GM15510 (cell line): ENCODE measurements around the gene LYRM4.

Experiments
- POLR2A ChIP-seq: IDR thresholded peaks from 3 replicates; pipeline ENCODE4 v1.6.1; 2011; ENCODE audit warnings: borderline replicate concordance; ENCODE audit not compliant: insufficient read length; ENCODE audit errors: extremely low read depth

LYRM4 gene

DNA sequence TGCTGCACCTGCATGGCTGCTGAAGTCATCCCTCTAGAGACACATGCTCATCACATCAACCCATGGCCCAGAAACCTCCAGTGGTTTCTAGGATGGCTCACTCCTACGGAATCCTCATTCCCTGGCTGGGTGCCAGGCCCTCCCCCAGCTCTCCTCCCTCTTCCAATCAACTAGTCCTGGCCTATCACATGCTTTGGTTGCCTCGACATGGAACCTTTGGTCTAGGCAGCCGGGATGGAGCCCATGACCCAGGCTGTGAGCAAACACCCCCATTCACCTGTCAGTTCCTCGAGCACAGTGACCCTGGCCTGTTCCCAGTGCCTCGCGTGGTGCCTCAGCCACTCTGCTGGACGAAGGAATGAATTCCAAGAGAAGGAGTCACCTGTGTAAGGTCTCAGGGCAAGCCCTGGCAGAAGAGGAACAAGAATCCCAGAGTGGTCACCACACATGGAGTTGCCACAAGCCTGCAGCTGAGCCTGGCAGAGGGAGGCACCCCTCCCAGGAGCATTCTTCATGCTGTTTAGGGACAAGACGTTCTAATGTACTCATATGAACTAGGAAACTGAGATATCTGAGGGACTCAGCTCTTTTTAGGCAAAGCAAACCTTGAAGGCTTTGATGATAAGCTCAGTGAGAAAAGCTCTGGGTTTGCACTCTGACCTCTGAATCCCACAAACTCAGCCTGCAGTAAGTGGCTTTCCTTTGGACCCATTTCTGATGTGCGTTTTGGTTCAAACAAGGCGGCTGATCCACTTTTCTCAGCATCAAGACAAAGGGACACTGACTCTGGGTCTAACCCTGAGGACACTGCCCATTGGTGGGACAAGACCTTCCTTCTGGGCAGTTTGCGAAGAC lies 135.4 kb downstream of the LYRM4 start:
- TF ChIP-seq POLR2A = no peak

DNA sequence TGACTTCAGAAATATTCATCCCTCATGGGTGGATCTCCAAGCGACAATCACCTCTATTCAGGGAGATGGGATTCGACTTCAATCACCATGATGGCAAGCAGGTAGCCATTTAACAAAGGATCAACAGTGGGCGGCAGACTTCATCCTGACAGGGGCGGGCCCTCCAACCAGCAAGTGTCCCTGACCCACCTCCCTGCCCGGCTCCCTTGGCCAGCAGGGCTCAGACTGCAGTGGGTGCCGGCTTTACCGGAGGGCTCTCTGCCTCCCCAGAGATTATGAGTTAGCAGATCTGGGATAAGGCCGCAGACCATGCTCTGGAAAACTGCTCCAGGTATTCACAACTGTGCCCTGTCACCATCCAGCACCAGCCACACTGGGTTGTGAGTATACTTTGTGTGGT lies 136.2 kb downstream of the LYRM4 start:
- no peak for TF ChIP-seq POLR2A

DNA sequence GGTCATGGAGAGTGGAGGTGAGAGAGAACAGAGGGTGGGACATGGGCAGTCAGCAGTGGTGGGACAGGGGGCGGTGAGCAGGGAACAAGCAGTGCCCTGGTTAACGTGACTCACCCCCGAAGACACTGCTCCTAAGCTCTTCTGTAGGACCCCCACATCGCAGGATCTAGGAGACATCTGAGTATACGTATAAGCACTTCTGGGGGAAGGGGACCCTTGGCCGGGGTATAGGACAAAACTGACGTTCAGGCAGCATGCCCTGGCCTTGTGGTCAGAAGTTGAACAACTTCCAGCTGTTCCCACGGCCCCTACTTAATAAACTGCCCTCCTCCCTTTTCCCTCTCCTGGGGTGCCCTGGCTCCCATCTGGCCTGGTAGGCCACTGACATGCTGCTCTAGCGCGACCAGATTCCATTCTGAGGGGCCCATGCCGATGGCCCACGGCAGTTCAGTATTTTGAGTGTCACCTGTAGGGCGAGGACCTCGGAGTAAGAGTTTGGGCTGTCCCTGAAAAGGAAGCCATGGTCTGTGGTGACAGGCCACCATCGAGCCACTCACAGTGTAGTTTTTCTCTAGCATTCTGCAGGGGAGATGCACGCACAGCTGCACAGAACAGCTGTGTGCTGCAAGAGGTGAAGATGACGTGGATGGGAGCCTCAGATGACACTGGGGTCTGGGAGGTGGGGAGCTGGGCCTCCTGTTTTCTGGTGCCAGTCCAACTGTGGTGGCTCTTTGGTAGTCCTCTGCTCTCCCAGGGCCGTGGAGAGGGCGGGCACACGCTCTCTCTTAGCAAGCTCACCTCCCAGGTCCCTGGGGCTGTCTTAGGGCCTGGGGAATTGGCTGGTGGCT lies 137.2 kb downstream of the LYRM4 start:
- TF ChIP-seq POLR2A = no peak

DNA sequence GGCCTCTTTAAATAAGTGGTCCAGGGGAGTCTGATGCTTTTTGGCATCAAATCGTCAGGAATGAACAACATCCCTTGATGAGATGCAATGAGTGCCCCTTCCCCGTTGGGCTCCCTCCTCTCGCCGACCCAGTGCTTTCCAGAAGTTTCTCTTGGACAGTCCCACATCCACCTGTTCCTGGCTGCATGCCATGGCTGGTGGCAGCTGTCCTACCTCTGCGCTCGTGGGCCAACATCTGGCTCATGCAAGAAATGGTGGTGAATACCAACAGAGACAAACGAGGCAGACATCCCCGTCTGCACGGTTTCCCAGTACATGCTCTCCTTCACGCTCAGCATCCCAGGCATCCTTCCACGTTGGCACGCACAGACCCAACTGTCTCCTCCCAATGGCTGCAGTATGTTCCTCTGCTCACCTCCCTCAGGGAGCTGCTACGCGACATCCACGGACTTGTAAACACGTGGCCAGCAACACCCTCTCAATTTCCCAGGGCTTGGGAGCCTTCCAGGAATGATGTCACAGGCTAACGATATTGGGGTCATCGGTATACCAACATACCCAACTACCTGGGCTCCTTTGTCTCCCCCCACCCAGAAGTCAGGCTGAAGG lies 138.1 kb downstream of the LYRM4 start:
- TF ChIP-seq POLR2A = no peak

DNA sequence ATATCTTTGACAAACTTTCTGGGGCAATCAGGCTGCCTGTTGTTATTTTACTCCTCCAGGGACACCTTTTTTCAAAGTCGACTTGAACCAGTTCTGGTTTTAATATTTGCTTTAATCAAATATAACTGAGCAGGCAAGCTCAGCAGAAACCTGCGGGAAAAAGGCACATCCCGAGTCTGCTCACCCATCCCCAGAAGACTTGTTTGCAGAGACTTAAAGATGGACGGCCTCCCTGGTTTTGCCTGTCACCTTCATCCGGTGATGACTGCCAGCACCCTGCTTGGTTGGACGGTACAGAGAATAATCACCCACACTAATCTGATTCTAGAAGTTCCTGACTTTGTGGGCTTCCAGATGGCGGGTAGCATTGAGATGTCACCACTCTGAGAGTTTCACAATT lies 138.8 kb downstream of the LYRM4 start:
- no peak for TF ChIP-seq POLR2A

DNA sequence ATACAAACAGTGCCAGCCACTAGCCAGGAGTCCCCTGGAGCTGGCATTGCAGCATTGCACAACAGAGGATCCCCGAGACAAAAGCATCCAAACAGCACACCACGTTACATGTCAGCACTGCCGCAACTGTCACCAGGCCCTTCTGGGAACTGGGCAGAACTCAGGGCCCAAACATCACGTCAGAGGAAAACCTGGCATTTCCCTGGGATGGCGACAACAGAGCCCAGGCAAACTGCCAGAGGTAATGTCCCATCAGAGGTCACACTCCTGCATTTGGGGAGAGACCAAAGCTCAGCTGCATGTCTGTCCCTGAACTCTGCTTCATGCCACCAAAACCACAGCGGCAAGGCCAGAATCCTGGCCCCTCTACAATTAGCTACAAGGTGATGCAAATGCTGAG lies 139.3 kb downstream of the LYRM4 start:
- TF ChIP-seq POLR2A = no peak

DNA sequence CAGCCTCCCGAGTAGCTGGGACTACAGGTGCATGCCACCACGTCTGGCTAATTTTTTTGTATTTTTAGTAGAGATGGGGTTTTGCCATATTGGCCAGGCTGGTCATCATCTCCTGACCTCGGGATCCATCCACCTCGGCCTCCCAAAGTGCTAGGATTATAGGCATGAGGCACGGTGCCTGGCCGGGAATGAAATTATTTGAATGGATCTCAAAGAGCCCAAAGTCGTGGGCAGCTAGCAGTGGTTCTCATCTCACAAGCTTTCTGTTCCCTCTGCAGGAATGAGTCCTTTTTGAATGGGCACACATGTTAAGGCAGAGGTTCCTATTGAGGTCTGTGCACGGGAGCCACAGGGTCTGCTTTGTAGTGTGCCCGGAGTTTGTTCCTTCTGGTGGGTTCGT lies 140.7 kb downstream of the LYRM4 start:
- TF ChIP-seq POLR2A = no peak

DNA sequence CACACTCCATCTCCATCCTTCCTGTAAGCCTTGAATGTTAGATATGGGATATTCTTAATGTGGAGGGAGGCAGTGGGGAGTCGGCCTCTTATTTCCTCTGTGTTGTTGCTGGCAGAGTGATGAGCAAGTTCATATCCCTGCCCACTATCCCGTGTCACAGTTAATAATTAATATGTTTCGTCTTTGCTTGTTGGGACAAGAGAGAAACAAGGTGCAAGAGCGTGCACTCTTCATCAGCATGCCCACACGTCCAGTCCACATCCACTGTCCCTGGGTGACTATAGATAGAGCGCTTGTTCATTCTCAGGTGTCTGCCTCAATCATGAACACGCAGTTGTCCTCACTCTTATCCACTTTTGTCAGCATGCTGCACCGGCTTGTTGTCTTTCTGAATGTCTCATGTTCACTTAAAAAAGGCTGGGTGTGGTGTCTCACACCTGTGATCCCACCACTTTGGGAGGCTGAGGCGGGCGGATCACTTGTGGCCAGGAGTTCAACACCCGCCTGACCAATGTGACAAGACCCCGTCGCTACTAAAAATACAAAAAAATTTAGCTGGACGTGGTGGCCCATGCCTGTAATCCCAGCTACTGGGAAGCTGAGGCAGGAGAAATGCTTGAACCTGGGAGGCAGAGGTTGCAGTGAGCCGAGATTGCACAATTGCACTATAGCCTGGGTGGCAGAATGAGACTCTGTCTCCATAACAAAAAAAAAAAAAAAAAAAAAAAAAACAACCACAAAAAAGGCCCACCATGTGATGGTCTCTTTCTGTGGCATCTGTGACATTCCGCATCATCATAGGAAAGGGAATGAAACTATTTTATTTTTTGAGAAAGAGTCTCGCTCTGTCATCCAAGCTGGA lies 141.4 kb downstream of the LYRM4 start:
- no peak for TF ChIP-seq POLR2A

DNA sequence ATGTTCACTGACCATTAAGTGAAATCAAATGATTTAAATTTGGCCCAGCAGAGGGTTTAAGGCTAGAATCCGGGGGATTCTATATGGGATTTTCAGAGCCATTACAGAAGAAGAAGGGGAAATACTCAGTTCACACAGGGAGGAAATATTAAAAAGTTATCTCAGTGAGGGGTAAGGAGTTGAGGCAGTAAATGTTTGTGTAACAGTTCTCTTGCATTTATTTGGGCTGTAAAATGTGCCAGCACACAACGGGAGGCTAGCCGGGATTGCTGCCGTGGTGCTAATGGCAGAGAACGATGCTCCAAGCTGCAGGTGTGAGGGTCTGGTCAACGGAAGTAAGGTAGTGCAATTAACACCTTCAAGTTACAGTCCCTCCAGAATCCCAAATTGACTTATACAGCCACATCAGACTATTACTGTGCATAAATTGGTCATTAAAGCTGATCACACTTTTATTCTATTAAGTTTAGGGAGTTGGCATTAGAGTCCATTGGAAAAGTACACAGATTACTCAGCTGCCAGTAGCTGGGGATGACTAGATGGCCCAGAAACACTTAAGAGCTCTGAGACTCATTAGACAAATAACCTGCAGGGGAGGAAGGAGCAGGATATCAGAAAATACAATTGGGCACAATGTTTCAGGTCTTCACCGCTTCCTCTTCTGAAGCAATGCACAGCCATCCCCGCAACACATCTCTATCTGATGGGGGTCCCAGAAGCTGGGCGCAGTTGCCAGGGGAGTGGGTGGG lies 144.3 kb downstream of the LYRM4 start:
- TF ChIP-seq POLR2A = no peak

DNA sequence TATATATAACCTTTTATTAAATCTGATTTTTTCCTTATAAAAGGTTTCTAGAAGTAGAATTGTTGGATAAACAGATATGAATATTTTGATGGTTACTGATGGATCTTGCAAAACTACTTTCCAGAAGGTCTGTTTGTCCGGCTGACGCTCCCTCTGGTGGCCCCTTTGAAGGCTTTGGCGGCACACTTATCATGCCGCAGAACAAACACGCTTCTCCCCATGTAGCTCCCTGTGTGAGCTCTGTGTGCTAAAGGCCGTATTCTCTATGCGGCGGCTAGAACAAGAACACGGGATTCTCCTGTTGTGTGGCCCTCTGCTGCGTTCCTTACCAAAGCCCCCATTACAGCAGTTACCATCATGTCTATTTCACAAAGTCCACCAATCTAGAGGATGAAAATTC lies 145.6 kb downstream of the LYRM4 start:
- TF ChIP-seq POLR2A = no peak

DNA sequence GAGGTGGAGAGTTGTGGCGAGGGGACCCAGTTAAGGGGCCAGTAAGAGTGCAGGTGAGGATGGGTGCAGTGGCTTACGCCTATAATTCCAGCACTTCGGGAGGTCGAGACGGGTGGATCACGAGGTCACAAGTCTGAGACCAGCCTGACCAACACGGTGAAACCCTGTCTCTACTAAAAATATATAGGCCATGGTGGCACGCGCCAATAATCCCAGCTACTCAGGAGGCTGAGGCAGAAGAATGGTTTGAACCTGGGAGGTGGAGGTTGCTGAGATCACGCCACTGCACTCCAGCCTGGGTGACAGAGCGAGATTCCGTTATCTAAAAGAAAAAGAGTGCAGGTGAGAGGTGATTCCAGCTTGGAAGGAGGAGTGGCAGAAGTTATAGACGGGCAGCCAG lies 147.7 kb downstream of the LYRM4 start:
- TF ChIP-seq POLR2A = no peak

DNA sequence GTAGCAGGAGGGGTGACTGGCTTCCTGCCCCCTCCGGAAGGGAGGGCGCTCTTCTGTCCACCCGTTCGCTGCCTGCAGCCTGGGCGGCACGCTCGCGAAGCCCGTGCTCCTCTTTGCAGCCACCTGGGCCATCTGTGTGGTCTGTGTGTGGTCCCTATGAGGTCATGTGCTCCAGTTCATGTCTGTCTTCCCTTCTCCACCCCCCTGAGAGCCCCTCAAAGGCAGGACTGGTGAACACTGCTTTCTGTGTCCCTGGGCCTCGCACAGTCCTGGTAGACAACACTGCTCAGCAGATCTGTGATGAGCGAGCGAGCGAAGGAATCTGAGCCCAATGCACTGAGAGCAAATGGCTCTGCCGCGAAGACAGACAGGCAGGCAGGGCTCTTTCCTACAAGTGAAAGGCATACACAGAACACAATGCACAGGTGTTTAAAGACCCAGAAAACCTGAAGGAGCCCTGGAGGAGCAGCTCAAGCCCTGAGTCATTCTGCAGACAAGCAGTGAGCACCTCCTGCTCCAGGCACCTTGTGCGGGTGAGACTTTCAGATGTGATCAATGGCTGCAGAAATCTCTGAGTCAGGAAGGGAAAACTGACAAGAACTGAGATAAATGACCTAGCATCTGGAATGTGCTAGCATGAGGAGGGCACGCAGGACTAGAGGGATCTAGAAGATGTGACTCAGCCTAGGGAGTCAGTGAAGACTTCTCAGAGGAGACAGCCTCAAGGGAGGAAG lies 148.5 kb downstream of the LYRM4 start:
- TF ChIP-seq POLR2A = no peak

DNA sequence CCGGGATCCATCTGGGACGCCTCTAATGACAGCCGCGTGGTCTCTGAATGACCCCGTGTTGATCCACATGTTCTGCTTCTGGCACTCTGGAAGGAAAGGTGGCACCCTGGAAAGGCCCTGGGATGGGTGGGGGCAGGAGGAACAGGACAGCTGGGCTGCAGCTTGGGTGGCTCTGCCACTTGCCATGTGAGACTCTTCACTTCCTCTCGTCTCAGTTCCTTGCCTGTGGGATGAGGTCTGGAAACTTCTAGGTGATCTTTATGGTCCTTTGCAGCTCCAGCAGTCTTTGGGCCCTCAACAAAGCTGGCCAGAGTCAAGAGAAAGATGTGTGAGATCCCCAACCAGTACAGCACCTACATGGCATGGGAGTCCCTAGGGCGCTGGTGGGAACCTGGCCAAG lies 149.1 kb downstream of the LYRM4 start:
- no peak for TF ChIP-seq POLR2A

DNA sequence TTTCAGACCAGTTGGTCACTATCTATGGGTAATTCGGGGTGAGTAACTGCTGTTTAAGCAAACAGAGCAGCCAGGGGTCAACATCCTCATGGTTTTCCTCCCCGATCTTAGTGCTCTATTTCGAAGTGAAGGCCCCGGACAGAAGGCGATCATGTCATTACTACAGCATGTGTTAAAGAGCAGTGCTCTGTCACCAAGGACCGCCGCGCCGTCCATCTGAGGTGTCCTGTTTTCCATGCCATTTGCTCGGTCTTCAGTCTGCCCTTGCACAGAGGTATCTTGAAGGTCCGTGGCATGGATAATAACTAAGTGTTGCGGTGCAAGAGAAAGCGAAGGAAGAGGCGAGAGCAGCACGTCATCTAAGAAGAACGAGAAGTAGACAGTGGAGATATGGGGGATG lies 150.5 kb downstream of the LYRM4 start:
- no peak for TF ChIP-seq POLR2A

DNA sequence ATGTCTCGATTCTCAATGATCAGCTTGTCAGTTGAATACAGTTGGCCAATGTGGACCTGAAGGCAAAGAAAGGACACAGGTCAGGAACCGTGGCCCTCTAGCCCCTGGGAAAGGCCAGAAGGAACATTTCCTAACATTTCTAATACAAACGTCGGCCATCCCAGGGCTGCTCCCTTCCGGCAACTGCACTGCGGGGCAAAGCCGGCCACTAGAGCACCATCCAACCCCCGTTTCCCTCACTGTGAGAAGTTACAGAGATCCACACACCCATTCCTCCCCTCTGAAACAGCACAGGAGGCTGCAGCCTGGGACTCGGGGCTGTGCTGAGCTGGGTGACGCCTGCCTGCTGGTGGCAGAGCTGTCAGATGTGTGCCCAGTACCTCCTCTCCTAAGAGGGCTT lies 151.3 kb downstream of the LYRM4 start:
- no peak for TF ChIP-seq POLR2A
